Measurements from ENCODE around the gene RSBN1L.

The RSBN1L gene

DNA sequence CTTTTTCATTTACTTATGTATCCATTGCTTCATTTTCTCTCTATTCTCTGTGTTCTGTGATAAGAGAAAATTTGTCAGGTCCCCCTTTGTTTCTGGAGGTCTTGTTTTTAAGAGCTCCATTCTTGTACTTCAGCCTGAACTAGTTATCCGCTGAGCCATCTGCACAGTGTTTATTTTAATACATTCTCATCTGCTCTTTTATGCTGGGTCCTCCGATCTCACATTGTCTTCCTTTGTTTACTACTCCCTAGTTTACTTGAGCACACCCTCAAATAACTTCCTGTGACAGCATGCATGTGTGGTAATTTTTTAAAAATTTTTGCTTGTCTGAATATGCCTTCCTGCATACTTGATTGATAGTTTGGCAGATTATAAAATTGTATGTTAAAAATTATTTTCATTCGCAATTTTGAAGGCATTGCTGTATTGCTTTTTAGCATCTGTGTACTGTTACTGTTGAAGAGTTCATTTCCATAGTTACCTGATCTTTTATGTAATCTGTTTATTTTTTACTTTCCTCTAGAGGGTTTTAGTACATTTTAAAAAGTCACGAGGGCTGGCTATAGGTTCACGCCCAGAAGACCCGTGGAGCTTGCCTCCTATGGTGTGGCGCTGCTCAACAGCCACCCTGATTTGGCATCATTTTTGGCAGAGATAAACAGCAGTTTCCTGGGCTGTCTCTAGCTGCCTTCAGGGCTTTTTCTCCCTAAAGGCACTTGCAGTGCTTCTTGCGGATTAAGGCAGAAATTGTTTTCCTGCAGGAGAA, 31.9 kb downstream of the RSBN1L start:
- Histone ChIP-seq H2BK120ac (ENCODE audit: low read depth, low read length) (no peak overlapping the region), H2BK5ac (ENCODE audit: low read length) (no peak overlapping the region), H2AFZ (ENCODE audit: low read length) (no peak overlapping the region), H3K4me3 (ENCODE audit: low read length in 2 of 2) (no peak overlapping the region), H3K14ac (ENCODE audit: low read length) (no peak overlapping the region), H2BK12ac (ENCODE audit: low read length) (no peak overlapping the region), H3K79me1 (ENCODE audit: low read depth, low read length) (peaks cover 1% of the 10 kb centered on the region), H3K23ac (ENCODE audit: low read depth, low read length, poor library complexity) (no peak overlapping the region), H3K4me2 (ENCODE audit: insufficient read depth, low read length, poor library complexity, severe bottlenecking) (no peak overlapping the region), H3K27ac (replicated peaks; ENCODE audit: low read length) (peak overlapping the region; percentile 46), H3K27me3 (ENCODE audit: control insufficient read depth in 3 of 3, insufficient read depth in 3 of 3, low read depth in 1 of 3, low read length in 3 of 3) (no peaks in the 10 kb centered on the region), H3K18ac (ENCODE audit: low read length) (no peak overlapping the region), H3K4me1 (ENCODE audit: control insufficient read depth in 2 of 2, insufficient read depth in 1 of 2, low read depth in 1 of 2, low read length in 2 of 2) (peaks cover 6 to 20% of the 10 kb centered on the region in 2 donors), H3K9ac (ENCODE audit: low read depth, low read length, poor library complexity) (no peak overlapping the region), H2BK15ac (ENCODE audit: low read length) (no peak overlapping the region), H4K8ac (ENCODE audit: low read depth, low read length) (no peak overlapping the region), H2AK5ac (ENCODE audit: low read depth, low read length) (no peak overlapping the region), H3K4ac (ENCODE audit: low read length) (no peak overlapping the region), H4K91ac (ENCODE audit: low read depth, low read length, poor library complexity) (no peak overlapping the region), H3K9me3 (replicated peaks in 1 of 2; ENCODE audit: control insufficient read depth in 2 of 2, insufficient read depth in 1 of 2, low read depth in 1 of 2, low read length in 2 of 2) (no peaks in the 10 kb centered on the region), H3K36me3 (replicated peaks in 1 of 2; ENCODE audit: control insufficient read depth in 2 of 2, insufficient read depth in 2 of 2, low read length in 2 of 2) (peaks cover 0 to 4% of the 10 kb centered on the region in 2 donors)
- peak; percentile 12 for DNase-seq (ENCODE audit: low spot score)
- no CpG with 5 or more reads among the region's 8 CpGs for WGBS, 2 donors (ENCODE audit: extremely low coverage in 2 of 2, insufficient read length in 2 of 2, insufficient replicate concordance in 1 of 2)

DNA sequence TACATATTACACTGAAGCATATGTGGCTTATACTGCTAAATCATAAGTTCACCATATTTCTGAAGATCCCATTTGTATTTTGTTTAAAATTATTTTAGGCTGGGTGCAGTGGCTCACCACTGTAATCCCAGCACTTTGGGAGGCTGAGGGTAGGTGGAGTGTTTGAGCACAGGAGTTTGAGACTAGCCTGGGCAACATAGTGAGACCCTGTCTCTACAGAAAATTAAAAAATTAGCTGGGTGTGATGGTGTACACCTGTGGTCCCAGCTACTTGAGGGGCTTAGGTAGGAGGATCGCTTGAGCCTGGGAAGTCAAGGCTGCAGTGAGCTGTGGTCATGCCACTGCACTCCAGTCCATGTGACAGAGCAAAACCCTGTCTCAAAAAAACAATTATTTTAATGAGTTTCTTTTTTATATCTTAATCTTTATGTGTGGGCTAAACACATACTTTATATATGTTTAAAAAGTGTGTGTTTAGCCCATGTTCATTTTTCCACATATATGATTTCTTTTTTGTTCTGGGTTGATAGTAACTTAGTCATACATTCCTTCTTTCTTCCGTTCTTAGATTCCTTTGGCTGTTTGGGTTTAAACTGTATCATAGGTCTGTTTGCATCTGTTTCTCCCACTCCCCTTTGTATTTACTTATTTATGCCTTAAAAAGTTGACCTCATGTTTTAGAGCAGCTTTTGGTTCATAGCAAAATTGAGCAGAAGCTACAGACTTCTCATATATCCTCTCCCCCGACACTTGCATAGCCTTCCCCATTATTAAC, 33.5 kb downstream of the RSBN1L start:
- Histone ChIP-seq H3K14ac (ENCODE audit: low read length) (no peak overlapping the region), H3K18ac (ENCODE audit: low read length) (no peak overlapping the region), H2BK12ac (ENCODE audit: low read length) (no peak overlapping the region), H2BK5ac (ENCODE audit: low read length) (no peak overlapping the region), H4K8ac (ENCODE audit: low read depth, low read length) (no peak overlapping the region), H3K36me3 (replicated peaks in 1 of 2; ENCODE audit: control insufficient read depth in 2 of 2, insufficient read depth in 2 of 2, low read length in 2 of 2) (peaks cover 0 to 4% of the 10 kb centered on the region in 2 donors), H3K79me1 (ENCODE audit: low read depth, low read length) (peaks cover 1% of the 10 kb centered on the region), H2BK120ac (ENCODE audit: low read depth, low read length) (no peak overlapping the region), H3K9ac (ENCODE audit: low read depth, low read length, poor library complexity) (no peak overlapping the region), H3K27ac (replicated peaks; ENCODE audit: low read length) (no peak overlapping the region), H4K91ac (ENCODE audit: low read depth, low read length, poor library complexity) (no peak overlapping the region), H2AK5ac (ENCODE audit: low read depth, low read length) (no peak overlapping the region), H3K4ac (ENCODE audit: low read length) (no peak overlapping the region), H3K27me3 (ENCODE audit: control insufficient read depth in 3 of 3, insufficient read depth in 3 of 3, low read depth in 1 of 3, low read length in 3 of 3) (no peaks in the 10 kb centered on the region), H3K9me3 (replicated peaks in 1 of 2; ENCODE audit: control insufficient read depth in 2 of 2, insufficient read depth in 1 of 2, low read depth in 1 of 2, low read length in 2 of 2) (no peaks in the 10 kb centered on the region), H3K23ac (ENCODE audit: low read depth, low read length, poor library complexity) (no peak overlapping the region), H3K4me3 (ENCODE audit: low read length in 2 of 2) (no peak overlapping the region), H3K4me2 (ENCODE audit: insufficient read depth, low read length, poor library complexity, severe bottlenecking) (no peak overlapping the region), H3K4me1 (ENCODE audit: control insufficient read depth in 2 of 2, insufficient read depth in 1 of 2, low read depth in 1 of 2, low read length in 2 of 2) (peaks cover 6 to 20% of the 10 kb centered on the region in 2 donors), H2BK15ac (ENCODE audit: low read length) (no peak overlapping the region), H2AFZ (ENCODE audit: low read length) (no peak overlapping the region)
- WGBS, 2 donors (ENCODE audit: extremely low coverage in 2 of 2, insufficient read length in 2 of 2, insufficient replicate concordance in 1 of 2): no CpG with 5 or more reads among the region's 3 CpGs
- DNase-seq (ENCODE audit: low spot score): no peak

DNA sequence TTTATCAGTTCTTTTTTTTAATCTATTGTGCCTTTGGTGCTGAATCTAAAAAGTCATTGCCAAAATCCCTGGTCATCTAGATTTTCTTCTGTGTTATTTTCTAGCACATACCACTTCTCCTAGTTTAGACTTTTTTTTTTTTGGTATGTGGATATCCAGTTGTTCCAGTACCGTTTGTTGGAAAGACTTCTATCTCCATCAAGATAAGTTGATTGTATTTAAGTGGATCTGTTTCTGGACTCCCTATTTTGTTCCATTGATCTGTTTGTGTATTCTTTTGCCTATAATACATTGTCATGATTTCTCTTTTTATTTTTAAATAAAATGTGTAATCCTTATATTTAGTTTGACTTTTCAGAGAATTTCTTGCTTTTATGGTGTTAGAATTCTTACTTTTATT, 35.5 kb downstream of the RSBN1L start:
- no peak for DNase-seq (ENCODE audit: low spot score)
- Histone ChIP-seq H3K27ac (replicated peaks; ENCODE audit: low read length) (no peak overlapping the region), H4K91ac (ENCODE audit: low read depth, low read length, poor library complexity) (no peak overlapping the region), H3K79me1 (ENCODE audit: low read depth, low read length) (peaks cover 1% of the 10 kb centered on the region), H3K4me2 (ENCODE audit: insufficient read depth, low read length, poor library complexity, severe bottlenecking) (no peak overlapping the region), H3K4ac (ENCODE audit: low read length) (no peak overlapping the region), H2BK120ac (ENCODE audit: low read depth, low read length) (no peak overlapping the region), H4K8ac (ENCODE audit: low read depth, low read length) (no peak overlapping the region), H2BK12ac (ENCODE audit: low read length) (no peak overlapping the region), H3K36me3 (replicated peaks in 1 of 2; ENCODE audit: control insufficient read depth in 2 of 2, insufficient read depth in 2 of 2, low read length in 2 of 2) (peaks cover 0 to 11% of the 10 kb centered on the region in 2 donors), H2BK5ac (ENCODE audit: low read length) (no peak overlapping the region), H3K4me3 (ENCODE audit: low read length in 2 of 2) (no peak overlapping the region), H3K14ac (ENCODE audit: low read length) (no peak overlapping the region), H3K27me3 (ENCODE audit: control insufficient read depth in 3 of 3, insufficient read depth in 3 of 3, low read depth in 1 of 3, low read length in 3 of 3) (no peaks in the 10 kb centered on the region), H2AK5ac (ENCODE audit: low read depth, low read length) (no peak overlapping the region), H3K18ac (ENCODE audit: low read length) (no peak overlapping the region), H2AFZ (ENCODE audit: low read length) (no peak overlapping the region), H3K9me3 (replicated peaks in 1 of 2; ENCODE audit: control insufficient read depth in 2 of 2, insufficient read depth in 1 of 2, low read depth in 1 of 2, low read length in 2 of 2) (no peaks in the 10 kb centered on the region), H3K23ac (ENCODE audit: low read depth, low read length, poor library complexity) (no peak overlapping the region), H3K4me1 (ENCODE audit: control insufficient read depth in 2 of 2, insufficient read depth in 1 of 2, low read depth in 1 of 2, low read length in 2 of 2) (peaks cover 6 to 20% of the 10 kb centered on the region in 2 donors), H3K9ac (ENCODE audit: low read depth, low read length, poor library complexity) (no peak overlapping the region), H2BK15ac (ENCODE audit: low read length) (no peak overlapping the region)
- WGBS, 2 donors (ENCODE audit: extremely low coverage in 2 of 2, insufficient read length in 2 of 2, insufficient replicate concordance in 1 of 2): no CpG with 5 or more reads among the region's 1 CpG

Measured in neuronal stem cell (in vitro differentiated cells).